ENCODE data around the gene IRAK3.
A peak's percentile ranks its signal among the peaks of the same experiment; 100 is the strongest.

The IRAK3 gene

DNA sequence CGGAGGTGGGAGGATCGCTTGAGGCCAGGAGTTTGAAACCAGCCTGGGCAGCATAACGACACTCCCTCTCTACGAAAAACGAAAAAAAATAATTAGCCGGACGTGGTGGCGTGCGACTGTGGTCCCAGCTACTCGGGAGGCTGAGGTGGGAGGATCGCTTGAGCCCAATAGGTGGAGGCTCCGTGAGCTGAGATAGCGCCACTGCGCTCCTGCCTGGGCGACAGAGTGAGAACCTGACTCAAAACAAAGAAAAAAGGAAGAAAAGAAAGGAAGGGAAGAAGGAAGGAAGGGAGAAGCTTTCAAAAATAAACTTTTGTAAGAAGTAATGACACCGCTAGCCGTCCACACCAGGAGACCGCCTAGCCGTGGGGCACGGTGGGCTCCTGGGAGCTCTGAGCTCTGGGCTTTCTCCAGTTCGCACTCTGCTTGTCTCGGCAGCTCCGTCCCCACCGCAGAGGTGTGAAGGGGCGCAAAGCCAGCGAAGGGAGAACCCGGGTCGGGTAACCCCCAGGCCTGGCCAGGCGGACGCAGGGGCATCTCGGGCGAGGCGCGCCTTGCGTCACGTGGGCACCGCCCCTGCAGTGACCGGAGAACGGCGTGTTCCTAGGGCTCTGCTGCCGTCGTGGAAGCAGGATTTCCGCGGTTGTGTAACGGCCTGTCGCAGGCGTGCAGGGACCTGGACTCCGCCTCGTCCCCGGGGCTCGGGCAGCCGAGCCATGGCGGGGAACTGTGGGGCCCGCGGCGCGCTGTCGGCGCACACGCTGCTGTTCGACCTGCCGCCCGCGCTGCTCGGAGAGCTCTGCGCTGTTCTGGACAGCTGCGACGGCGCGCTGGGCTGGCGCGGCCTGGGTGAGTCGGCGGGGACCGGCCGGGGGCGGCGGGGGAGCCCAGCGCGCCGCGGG lies at the start of gene IRAK3:
Gene IRAK3 (plus strand): TSS at position 631 of the 902 bp plus-strand sequence. CDS start 86 bp downstream, at position 717.
- DNase-seq (ENCODE audit: low spot score) = peak; percentile 48

GRCh38 chr12:66139328-66139727 lies 49.7 kb upstream of the IRAK3 start:
- no peak for DNase-seq (ENCODE audit: low spot score)

- no peak for DNase-seq (ENCODE audit: low spot score)
Measured at GRCh38 chr12:66140731-66141130, 48.3 kb upstream of the IRAK3 start.

DNA sequence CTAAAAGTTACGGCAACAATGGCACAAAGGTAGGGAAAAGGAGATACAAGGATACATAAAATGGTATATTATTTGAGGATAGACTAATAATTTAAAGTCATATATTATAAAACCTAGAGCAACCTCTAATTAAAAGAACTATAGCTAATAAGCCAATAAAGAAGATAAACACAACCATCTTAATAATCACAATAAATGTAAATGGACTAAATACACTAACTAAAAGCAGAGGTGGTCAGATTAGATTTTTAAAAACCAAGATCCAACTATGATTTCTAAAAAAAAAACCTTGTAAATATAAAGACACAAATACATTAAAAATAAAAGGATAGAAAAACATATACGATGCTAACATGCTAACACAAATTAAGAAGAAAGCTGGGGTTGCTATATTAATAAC lies 47.7 kb upstream of the IRAK3 start:
- no peak for DNase-seq (ENCODE audit: low spot score)

- DNase-seq (ENCODE audit: low spot score) = no peak
Measured at GRCh38 chr12:66142826-66143225, 46.2 kb upstream of the IRAK3 start.

GRCh38 chr12:66143868-66144267 lies 45.1 kb upstream of the IRAK3 start:
- DNase-seq (ENCODE audit: low spot score) = no peak

DNA sequence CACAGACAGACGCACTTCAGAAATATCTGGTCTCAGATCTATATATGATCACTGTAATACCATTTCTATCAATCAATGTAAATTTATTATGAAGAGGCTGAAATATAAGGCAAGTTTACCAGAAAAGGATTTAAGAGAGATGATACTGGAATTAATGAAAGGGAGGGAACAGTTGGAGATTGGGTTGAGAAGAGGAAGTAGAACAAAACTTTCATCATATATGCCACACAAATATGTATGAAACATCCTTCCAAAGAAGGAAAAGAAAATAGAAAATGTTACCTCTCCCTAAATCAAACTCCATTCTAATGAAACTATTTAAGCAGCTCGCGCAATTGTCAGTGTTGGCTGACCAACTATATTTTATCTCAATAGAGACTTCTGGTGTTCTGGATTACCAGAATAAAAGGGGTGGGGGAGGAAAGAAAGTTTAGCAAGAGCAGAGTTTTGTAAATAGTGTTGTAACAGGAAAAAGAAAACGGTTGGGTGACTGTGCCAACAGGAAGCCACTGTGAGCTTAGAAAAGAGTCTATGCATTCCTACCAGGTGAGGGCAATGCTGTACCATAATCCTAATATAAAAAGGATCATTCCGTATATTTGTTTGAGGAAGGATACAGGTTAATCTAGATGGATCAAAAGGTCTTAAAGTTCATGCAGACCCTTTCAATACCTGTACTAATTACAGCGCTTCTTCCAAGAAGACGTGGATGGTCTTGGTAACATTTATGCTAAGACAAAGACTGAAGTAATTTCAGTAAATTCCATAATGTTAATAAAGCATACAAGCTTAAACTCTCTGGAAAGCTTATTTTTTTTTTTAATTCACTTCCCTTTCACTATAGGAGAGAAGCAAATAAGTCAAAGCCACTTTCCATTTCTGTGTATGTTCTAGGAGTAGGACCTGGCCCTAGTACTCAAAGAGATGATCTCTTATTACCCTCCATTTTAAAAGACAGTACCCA lies 43.9 kb upstream of the IRAK3 start:
- DNase-seq (ENCODE audit: low spot score) = no peak

DNA sequence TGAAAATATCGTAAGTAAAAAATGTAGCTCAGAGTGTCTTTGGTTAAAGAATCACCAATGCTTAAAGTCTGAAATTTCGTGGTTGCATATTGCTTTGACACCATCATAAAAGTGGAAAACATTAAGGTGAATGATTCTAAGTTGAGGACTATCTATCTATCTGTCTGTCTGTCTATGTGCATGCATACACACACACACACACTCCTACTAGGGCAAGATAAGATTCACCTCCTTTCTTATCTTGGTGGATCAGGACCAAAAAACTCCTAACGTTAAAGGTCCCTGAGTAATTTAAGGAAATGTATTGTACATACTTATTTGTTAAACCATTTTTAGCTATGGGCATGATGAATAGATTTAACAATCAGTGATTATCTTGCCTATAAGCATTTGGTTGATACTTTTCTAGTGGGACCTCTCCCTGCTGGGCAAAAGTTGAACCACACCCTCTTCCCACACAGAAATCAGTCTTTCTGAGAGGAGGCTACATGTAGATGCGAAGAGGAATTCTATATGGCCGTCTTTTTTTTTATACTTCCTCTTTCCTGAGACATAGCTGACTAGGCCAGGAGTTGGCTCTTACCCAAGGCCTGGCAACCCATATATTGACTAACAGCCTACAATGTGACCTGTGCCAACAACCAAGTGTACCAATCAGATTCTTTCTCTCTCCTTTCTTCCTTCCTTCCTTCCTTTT lies 39.2 kb upstream of the IRAK3 start:
- DNase-seq (ENCODE audit: low spot score) = no peak

DNA sequence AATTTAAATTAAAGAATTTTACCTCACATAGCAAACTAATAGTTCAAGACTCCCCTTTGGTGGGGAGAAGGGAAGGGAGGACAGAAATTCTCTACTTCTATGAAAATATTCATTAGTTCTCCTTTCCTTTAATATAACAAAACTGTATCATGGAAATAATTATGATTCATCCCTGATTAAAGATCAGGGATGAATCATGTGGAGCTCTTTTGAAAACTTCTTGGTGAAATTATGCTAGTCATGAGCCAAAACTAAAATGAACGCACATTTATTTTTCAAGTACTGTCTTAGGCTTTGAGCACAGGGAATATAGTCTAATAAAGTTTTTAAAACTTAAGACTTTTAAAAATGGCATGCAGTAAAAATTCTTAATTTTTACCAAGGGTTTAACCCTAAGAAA lies 36.3 kb upstream of the IRAK3 start:
- no peak for DNase-seq (ENCODE audit: low spot score)

DNA sequence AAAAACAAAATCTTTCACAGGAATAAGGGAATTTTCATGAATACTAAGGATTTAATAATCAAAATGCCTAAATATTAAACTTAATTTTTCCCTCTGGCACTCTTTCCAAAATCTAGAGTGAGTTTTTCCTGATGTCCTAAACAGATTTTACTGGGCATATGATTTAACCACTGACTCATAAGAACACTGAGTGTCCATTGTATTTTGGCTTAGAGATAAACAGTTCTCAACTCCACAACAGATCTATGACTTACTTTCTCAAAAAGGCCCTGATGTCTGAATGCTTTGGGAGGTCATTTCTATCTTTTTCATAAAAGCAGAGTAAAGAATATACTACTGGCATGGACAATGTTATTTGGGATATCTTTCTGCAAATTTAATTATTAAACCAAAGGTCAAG lies 34.2 kb upstream of the IRAK3 start:
- DNase-seq (ENCODE audit: low spot score) = no peak

GRCh38 chr12:66156654-66157053 lies 32.4 kb upstream of the IRAK3 start:
- no peak for DNase-seq (ENCODE audit: low spot score)

DNA sequence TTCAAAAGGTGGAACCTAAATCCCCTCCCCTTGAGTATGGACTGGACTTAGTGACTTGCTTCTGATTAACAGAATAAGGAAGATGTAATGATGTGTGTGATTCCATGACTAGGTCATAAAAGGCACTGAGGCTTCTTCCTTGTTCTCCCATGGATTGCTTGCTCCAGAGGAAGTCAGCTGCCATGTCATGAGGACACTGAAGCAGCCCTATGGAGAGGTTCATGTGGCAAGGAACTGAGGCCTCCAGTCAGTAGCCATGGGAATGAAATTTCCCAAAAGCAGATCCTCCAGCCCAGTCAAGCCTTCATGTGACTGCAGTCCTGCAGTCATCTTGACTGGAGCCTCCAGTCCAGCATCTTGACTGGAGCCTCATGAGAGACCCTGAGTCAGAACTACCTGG lies 29.9 kb upstream of the IRAK3 start:
- no peak for DNase-seq (ENCODE audit: low spot score)

DNA sequence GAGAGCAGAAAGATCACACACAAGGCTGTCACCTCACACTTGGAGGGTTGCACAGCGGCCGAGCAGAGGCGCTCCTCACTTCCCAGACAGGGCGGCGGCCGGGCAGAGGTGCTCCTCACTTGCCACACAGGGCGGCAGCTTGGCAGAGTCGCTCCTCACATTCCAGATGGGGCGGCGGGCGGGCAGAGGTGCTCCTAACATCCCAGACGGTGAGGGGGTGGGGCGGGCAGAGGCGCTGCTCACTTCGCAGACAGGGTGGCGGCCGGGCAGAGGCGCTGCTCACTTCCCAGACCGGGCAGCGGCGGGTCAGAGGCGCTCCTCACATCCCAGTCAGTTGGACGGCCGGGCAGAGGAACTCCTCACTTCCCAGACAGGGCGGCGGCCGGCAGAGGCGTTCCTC lies 28.3 kb upstream of the IRAK3 start:
- DNase-seq (ENCODE audit: low spot score) = no peak

GRCh38 chr12:66162701-66163100 lies 26.3 kb upstream of the IRAK3 start:
- no peak for DNase-seq (ENCODE audit: low spot score)

DNA sequence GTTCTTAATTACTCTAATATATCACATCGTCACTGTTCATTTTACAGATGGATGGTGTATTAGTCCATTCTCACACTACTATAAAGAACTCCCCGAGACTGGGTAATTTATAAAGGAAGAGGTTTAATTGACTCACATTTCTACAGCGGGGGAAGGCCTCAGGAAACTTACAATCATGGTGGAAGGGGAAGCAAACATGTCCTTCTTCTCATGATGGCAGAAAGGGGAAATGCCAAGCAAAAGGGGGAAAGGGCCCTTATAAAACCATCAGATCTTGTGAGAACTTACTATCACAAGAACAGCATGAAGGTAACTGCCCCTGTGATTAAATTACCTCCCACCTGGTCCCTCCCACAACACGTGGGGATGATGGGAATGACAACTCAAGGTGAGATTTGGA lies 25.7 kb upstream of the IRAK3 start:
- DNase-seq (ENCODE audit: low spot score) = no peak

- no peak for DNase-seq (ENCODE audit: low spot score)
Measured at GRCh38 chr12:66164349-66164821, 24.6 kb upstream of the IRAK3 start.

- DNase-seq (ENCODE audit: low spot score) = no peak
Measured at GRCh38 chr12:66165141-66165540, 23.9 kb upstream of the IRAK3 start.

DNA sequence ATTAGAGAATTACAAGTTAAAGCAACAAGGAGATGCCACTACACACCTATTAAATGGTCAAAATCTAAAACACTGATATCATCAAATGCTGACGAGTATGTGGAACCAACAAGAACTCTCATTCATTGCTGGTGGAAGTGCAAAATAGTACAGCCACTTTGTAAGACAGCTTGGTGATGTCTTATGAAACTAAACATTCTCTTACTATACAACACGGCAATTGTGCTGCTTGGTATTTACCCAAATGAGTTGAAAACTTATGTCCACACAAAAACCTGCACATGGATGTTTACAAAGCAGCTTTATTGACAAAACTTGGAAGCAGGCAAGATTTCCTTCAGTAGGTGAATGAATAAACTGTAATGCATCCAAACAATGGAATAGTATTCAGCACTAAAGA lies 22.5 kb upstream of the IRAK3 start:
- no peak for DNase-seq (ENCODE audit: low spot score)

- no peak for DNase-seq (ENCODE audit: low spot score)
Measured at GRCh38 chr12:66168410-66168809, 20.6 kb upstream of the IRAK3 start.

DNA sequence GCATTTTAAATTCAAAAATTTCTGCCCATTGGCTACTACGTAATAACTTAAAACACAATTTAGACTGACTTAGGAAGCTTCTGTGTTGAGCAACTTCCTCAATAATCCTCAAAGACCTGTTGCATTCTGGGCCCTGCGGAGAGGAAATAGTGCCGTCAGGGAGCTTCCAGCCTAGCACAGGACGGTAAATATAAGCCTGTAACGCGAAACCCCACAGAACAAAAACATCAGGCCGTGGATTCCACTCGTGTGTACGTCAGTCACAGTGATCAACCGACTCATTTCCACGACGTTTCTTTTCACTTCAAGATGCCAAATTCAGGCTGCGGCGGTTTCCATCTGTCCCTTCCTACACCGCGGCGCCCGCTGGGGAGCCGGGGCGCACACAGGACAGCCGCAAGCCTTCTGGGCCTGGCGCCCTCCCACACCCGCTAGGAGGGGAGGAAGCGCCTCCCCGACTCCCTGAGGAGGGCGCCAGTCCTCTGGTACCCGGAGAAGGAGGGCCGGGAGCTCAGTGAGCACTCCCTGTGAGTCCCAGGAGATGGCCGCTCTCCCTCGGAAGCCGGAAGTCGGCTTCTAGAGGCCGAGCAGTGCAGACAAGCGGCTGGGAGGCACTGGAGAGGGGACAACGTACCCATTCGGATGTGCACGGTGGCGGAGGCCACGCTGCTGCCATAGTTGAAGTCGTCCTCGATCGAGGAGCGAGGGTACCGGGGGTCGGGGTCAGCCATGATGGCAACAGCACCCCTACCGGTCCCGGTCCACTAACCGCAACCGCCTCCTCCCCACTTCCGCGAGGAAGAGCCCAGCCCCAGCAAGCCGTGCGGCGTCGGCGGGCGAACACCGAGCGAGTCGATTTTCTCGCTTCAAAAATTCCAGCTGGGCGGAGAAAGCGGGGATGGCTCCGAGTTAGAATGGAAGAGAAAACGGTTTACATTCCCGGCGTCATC lies 19.5 kb upstream of the IRAK3 start, which contains the start of gene TMBIM4:
Gene TMBIM4 (minus strand): TSS at position 776 of the 950 bp plus-strand sequence. CDS start 45 bp downstream, at position 731.
- DNase-seq (ENCODE audit: low spot score) = peak; percentile 84

DNA sequence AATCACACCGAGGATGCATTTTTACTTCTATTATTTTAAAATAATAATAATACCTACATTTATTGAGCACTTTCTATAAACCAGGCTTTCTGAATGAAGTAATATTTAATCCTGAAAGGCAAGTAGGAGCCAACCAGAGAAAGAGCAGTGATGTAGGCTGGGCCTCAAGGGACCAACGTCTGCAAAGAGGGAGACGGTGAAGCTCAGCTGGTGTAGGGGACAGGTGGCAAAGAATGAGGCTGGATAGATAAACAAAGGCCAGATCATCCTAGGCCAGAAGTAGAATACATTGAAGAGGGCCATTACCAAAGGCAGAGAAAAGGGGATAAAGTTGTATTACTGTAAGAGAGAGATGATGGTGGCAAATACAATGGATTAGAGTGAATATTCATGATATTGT lies 18.4 kb upstream of the IRAK3 start:
- no peak for DNase-seq (ENCODE audit: low spot score)
